ENCODE results near the gene ZFAND3.

The ZFAND3 gene

DNA sequence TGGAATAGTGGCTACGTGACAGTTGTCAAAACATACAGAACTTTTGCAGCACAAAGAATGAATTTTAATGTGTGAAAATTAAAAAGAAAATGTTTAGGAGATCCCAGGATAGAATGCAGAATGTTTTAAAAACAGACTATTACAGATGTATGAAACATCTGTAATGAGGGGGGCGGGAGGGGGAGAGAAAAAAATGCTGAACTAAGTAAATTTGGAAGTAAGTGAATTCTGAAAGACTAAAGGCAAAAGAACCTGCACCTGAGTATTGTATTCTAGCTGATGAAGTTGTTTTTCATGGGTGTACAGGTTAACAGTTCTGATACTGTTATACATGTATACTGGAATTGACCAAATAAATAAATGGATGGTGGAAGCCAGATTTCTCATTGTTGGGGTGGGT is 178.8 kb downstream of the ZFAND3 start:
- no peak for DNase-seq (ENCODE audit: low read depth)
- TF ChIP-seq, protein P1, sequence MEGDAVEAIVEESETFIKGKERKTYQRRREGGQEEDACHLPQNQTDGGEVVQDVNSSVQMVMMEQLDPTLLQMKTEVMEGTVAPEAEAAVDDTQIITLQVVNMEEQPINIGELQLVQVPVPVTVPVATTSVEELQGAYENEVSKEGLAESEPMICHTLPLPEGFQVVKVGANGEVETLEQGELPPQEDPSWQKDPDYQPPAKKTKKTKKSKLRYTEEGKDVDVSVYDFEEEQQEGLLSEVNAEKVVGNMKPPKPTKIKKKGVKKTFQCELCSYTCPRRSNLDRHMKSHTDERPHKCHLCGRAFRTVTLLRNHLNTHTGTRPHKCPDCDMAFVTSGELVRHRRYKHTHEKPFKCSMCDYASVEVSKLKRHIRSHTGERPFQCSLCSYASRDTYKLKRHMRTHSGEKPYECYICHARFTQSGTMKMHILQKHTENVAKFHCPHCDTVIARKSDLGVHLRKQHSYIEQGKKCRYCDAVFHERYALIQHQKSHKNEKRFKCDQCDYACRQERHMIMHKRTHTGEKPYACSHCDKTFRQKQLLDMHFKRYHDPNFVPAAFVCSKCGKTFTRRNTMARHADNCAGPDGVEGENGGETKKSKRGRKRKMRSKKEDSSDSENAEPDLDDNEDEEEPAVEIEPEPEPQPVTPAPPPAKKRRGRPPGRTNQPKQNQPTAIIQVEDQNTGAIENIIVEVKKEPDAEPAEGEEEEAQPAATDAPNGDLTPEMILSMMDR (IDR thresholded peaks at IDR 0.05; ENCODE audit: insufficient read depth, low read depth, low read length, missing control alignments) = no peak
- H3K4me3 ChIP-seq (ENCODE audit: low read length) = no peak overlapping the region

DNA sequence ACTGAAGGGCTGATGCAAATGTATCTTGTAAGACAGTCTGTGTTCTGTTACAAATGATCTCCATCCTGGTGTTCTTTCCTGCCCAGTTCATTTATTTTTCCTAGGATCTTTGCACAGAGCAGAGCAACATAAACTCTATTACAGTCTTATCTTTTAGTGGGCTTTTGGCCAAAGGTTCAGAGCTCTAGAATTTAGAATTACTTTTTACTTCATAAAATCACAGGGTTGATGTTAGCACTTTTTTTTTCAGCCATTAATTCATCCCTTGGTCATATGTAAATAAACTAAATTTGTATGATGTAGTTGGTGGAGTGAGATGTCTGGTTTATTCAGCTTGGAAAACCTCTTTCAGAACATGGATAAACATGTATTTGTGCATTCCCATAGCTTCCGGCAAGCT is 181.9 kb downstream of the ZFAND3 start:
- DNase-seq (ENCODE audit: low read depth) = no peak
- no peak overlapping the region for H3K4me3 ChIP-seq (ENCODE audit: low read length)
- TF ChIP-seq, protein P1 (IDR thresholded peaks at IDR 0.05; ENCODE audit: insufficient read depth, low read depth, low read length, missing control alignments) = no peak

DNA sequence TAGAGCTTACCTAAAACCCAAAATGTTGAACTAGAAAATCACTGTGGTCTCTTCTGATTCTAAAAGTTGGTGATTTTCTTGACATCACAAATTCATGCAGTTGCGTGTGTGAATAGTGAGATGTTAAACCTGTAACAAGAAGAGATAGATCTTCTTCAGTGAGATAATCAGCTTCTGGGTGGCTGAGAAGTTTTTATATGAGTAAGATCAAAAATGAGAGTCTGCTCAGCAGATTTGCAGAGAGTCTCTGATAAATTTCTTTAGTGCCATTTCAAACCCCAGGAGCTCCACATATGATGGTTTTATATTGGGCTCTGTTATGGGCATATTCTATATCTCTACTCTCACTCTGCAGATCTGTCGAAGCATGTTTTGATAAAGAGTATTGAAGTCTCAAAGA is 185.4 kb downstream of the ZFAND3 start:
- TF ChIP-seq, protein P1 (IDR thresholded peaks at IDR 0.05; ENCODE audit: insufficient read depth, low read depth, low read length, missing control alignments) = no peak
- DNase-seq (ENCODE audit: low read depth) = no peak

DNA sequence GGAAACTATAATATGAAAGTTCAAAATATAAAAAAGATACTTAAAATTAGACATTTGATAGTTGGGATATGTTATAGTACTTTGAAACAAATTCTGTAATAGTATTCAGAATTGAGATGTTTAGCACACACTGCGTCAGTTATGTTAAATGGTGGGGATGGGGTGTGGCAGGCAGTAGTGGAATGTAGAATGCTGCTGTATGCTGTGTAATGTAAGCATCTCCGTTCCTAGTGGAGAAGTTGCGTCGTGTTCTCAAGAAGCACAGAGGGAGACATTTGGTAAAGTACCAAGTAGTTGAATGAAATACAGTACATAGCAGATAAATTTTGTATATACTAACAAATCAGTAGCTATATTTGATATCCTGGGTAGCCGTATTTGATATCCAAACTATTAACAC is 192.4 kb downstream of the ZFAND3 start:
- TF ChIP-seq, protein P1 (IDR thresholded peaks at IDR 0.05; ENCODE audit: insufficient read depth, low read depth, low read length, missing control alignments) = no peak
- H3K4me3 ChIP-seq (ENCODE audit: low read length) = no peak overlapping the region
- no peak for DNase-seq (ENCODE audit: low read depth)

More for the DNA sequence above, 185.4 kb downstream of the ZFAND3 start:
- no peak overlapping the region for H3K4me3 ChIP-seq (ENCODE audit: low read length)

DNA sequence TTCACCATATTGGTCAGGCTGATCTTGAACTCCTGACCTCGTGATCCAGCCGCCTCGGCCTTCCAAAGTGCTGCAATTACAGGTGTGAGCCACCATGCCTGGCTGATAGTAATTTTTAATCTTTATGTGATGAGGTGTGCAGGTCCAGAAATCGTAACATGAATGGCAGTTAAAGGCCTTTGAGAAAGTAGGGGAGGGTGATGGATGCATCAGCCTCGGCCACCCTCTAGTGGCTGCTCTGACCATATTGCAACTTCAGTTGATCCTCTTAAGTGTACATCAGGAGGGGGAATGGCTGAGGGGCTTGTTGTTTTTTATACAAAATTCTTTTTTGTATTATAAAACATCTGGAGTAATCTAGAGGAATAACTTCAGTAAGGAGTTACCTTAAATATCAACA is 193.0 kb downstream of the ZFAND3 start:
- peak; percentile 74 for DNase-seq (ENCODE audit: low read depth)
- H3K4me3 ChIP-seq (ENCODE audit: low read length) = no peak overlapping the region
- TF ChIP-seq, protein P1 (IDR thresholded peaks at IDR 0.05; ENCODE audit: insufficient read depth, low read depth, low read length, missing control alignments) = peak; percentile 80

DNA sequence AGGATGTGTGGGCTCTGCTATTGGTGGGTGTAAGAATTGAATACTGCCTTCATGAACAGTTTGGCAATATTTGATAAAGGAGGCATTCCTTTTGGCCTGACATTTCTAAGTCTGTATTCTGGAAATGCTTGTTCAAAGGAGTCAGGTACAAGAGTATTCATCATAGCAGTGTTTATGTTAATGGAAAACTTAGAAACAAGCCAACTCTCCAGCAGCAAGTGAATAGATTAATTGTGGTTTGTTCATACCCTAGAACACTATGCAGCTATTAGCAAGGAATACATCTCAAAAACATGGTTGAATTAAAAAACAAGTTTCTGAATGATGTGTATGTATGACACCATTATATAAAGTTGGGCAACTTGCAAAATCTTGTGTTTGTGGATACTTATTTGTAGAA is 195.8 kb downstream of the ZFAND3 start:
- TF ChIP-seq, protein P1 (IDR thresholded peaks at IDR 0.05; ENCODE audit: insufficient read depth, low read depth, low read length, missing control alignments) = no peak
- DNase-seq (ENCODE audit: low read depth) = no peak
- no peak overlapping the region for H3K4me3 ChIP-seq (ENCODE audit: low read length)

DNA sequence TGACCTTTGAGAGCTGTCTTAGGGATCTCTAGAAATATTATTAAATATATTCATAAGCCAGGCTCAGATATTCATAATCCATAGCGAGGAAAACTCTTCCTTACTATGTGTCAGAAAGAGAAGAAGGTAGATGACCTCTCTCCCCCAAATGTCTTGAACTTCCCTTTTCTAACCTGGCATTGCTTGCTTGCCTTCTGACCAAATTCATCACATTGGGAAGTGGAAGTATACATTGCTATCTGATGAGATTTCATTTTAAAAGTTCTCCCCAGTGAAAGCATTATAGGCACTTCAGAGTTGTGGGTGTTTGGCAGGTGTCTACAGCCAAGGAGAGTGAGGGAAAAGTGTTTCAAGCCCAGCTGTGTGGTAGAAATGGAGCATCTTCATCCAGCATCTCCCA is 197.3 kb downstream of the ZFAND3 start:
- H3K4me3 ChIP-seq (ENCODE audit: low read length) = no peak overlapping the region
- DNase-seq (ENCODE audit: low read depth) = no peak
- TF ChIP-seq, protein P1 (IDR thresholded peaks at IDR 0.05; ENCODE audit: insufficient read depth, low read depth, low read length, missing control alignments) = no peak

Data from epithelial cell of esophagus (primary cell).